BE2C (cell line): Measurements from ENCODE around the gene HS6ST3.

Experiments used
- DNase-seq: peaks from one replicate; pipeline ENCODE4 v3.0.0-alpha.2; 2020
- H3K27me3 ChIP-seq: fragments of 250-450 bp; sonication (Bioruptor Pico); 2 replicates; pipeline ENCODE4 v1.5.1; 2020; ENCODE audit warnings: mild to moderate bottlenecking
- H3K36me3 ChIP-seq: fragments of 250-450 bp; sonication (Bioruptor Pico); 2 replicates; pipeline ENCODE4 v1.5.1; 2020; ENCODE audit warnings: mild to moderate bottlenecking
- H3K4me1 ChIP-seq: fragments of 250-450 bp; sonication (Bioruptor Pico); 2 replicates; pipeline ENCODE4 v1.5.1; 2020
- H3K4me3 ChIP-seq: 2 replicates; pipeline ENCODE4 v1.5.1; 2011; ENCODE audit warnings: low read depth, low read length
- H3K9me3 ChIP-seq: fragments of 250-450 bp; sonication (Bioruptor Pico); 2 replicates; pipeline ENCODE4 v1.5.1; 2020
- TF ChIP-seq, protein P1 (sequence below): IDR thresholded peaks from 2 replicates; pipeline ENCODE4 v1.5.1; 2012; ENCODE audit warnings: mild to moderate bottlenecking, low read depth, low read length

Gene HS6ST3

DNA sequence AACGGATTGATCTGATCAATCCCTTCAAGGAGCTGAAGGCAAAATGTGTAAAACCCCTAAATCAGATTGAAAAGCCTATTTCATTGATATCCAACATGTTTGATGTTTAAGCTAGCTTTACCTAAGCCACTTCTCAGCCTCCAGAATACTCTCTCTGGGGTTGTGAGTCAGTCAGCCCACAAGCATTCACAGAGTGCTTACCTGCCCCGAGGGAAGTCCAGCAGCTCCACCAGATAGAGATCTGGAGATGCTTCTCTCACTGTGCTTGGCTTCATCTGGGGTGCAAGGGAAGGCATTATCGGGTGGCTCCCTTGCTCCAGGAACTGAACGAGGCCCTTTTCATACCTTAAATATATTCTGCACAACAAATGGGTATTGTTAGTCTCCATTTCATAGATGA, 744.7 kb downstream of the HS6ST3 start:
- Histone ChIP-seq H3K27me3 (no peaks in the 10 kb centered on the region), H3K4me3 (no peak overlapping the region), H3K9me3 (no peaks in the 10 kb centered on the region), H3K36me3 (no peaks in the 10 kb centered on the region), H3K4me1 (no peaks in the 10 kb centered on the region)
- TF ChIP-seq, protein P1, sequence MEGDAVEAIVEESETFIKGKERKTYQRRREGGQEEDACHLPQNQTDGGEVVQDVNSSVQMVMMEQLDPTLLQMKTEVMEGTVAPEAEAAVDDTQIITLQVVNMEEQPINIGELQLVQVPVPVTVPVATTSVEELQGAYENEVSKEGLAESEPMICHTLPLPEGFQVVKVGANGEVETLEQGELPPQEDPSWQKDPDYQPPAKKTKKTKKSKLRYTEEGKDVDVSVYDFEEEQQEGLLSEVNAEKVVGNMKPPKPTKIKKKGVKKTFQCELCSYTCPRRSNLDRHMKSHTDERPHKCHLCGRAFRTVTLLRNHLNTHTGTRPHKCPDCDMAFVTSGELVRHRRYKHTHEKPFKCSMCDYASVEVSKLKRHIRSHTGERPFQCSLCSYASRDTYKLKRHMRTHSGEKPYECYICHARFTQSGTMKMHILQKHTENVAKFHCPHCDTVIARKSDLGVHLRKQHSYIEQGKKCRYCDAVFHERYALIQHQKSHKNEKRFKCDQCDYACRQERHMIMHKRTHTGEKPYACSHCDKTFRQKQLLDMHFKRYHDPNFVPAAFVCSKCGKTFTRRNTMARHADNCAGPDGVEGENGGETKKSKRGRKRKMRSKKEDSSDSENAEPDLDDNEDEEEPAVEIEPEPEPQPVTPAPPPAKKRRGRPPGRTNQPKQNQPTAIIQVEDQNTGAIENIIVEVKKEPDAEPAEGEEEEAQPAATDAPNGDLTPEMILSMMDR, result no peak
- DNase-seq, result no peak

DNA sequence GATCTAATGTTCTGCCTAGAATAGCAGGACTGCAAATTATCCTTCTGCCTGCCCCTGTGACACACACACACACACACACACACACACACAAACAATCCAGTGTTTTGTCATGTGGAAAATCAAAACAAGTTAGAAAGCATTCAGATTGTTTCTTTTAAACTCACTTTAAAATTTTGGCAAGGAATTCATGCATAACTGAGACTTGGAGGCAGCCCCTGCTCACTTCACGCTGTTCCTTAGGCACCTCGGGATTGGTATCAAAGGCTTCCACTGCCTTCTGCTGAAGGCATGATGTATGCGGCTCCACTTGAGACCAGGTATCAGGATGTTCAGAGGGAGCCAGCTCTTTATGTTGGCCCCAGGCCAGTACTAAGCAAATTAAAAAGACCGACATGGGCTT, 745.6 kb downstream of the HS6ST3 start:
- TF ChIP-seq, protein P1, result no peak
- no peaks in the 10 kb centered on the region for H3K27me3 ChIP-seq
- no peaks in the 10 kb centered on the region for H3K4me1 ChIP-seq
- DNase-seq, result no peak
- no peak overlapping the region for H3K4me3 ChIP-seq
- H3K9me3 ChIP-seq, result no peaks in the 10 kb centered on the region; the same call in 1 of the 2 replicates
- no peaks in the 10 kb centered on the region for H3K36me3 ChIP-seq

DNA sequence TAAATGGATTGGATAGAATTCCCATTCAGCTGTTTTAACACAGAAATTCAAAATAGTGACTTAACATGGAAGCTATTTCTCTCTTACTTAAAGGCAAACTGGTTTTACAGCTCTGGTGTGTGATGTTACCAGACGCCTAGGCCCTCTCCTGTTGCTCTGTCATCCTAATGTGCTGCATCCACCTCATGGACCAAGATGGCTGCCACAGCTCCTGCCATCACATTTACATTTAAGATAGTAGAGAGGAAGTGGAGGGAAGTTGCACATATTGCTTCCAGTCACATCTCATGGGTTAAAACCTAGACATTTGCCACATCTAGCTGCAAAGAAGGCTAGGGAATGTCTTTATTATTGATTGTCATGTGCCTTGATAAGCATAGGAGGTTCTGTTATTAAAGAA, 746.8 kb downstream of the HS6ST3 start:
- Histone ChIP-seq H3K4me3 (no peak overlapping the region), H3K4me1 (no peaks in the 10 kb centered on the region), H3K27me3 (no peaks in the 10 kb centered on the region), H3K36me3 (no peaks in the 10 kb centered on the region), H3K9me3 (no peaks in the 10 kb centered on the region; the same call in 1 of the 2 replicates)
- TF ChIP-seq, protein P1, result no peak
- no peak for DNase-seq

DNA sequence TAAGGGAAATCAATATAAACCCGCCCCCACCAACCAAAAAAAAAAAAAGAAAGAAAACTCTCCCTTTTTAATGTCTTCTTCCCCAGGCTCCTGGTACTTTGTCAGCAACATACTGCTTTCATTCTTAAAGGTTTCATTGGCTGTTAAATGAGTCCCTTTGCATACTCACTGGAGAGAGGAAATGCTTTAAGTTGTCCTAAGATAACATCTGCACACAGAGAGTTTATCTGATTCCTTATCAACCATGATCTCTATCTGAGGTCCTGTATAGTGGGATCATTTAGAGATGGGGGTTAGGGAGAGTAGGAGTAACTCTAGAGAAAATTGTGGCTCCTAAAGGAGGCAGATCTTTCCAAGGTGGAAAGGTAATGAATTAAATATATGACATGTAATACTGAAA, 747.9 kb downstream of the HS6ST3 start:
- Histone ChIP-seq H3K27me3 (no peaks in the 10 kb centered on the region), H3K36me3 (no peaks in the 10 kb centered on the region), H3K4me1 (no peaks in the 10 kb centered on the region), H3K4me3 (no peak overlapping the region), H3K9me3 (no peaks in the 10 kb centered on the region; the same call in 1 of the 2 replicates)
- no peak for DNase-seq
- TF ChIP-seq, protein P1, result no peak

DNA sequence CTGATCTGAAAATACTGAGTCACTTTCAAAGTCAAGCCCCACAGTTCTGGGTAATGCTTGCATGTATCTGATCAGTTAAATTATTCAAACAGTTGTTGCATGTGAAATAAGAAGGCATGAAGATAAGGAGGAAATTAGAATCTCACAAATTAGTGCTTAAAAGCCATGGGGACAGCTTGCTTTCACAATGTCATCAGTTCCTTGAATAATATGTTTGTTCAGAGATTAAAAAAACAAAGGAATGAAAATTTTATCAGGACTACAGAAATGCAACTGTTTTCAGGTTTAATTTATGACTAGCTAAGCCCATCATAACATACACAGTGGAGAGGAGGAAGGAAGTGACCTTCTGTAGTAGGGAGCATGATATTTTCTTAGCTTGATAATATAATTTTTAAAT, 754.3 kb downstream of the HS6ST3 start:
- Histone ChIP-seq H3K36me3 (no peaks in the 10 kb centered on the region), H3K27me3 (no peaks in the 10 kb centered on the region), H3K4me1 (no peaks in the 10 kb centered on the region), H3K4me3 (no peak overlapping the region), H3K9me3 (no peaks in the 10 kb centered on the region; the same call in 1 of the 2 replicates)
- TF ChIP-seq, protein P1, result no peak
- no peak for DNase-seq

- H3K27me3 ChIP-seq, result no peaks in the 10 kb centered on the region
- no peaks in the 10 kb centered on the region for H3K36me3 ChIP-seq
- no peak overlapping the region for H3K4me3 ChIP-seq
- no peaks in the 10 kb centered on the region; the same call in 1 of the 2 replicates for H3K9me3 ChIP-seq
- H3K4me1 ChIP-seq, result no peaks in the 10 kb centered on the region
- TF ChIP-seq, protein P1, result no peak
- DNase-seq, result no peak
Observed at GRCh38 chr13:96844616-96845015, 754.7 kb downstream of the HS6ST3 start.
